Adrenal gland (tissue), 5 donors: ENCODE measurements around the gene HOXD8.

Experiments
- POLR2A ChIP-seq, 2 donors: fragments of 450-650 bp; IDR thresholded peaks; one replicate each; pipeline ENCODE4 v1.6.1; 2017; ENCODE audit warnings: antibody characterized with exemption in 2 of 2, mild to moderate bottlenecking in 2 of 2, moderate library complexity in 1 of 2
- TF ChIP-seq, protein P1 (sequence below), 6 experiments: fragments of 450-650 bp in 4 of 6; fragments of 200-600 bp in 2 of 6; sonication (generic) in 1 of 6; IDR thresholded peaks; 1 replicate in 5 of 6; 2 replicates in 1 of 6; pipeline versions ENCODE4 v1.5.1 to v1.8.0; 2016 to 2021; ENCODE audit warnings: antibody characterized with exemption in 6 of 6, mild to moderate bottlenecking in 2 of 6, moderate library complexity in 1 of 6
- donor health status: DM: no; HTN: no; CAD: no.

DNA sequence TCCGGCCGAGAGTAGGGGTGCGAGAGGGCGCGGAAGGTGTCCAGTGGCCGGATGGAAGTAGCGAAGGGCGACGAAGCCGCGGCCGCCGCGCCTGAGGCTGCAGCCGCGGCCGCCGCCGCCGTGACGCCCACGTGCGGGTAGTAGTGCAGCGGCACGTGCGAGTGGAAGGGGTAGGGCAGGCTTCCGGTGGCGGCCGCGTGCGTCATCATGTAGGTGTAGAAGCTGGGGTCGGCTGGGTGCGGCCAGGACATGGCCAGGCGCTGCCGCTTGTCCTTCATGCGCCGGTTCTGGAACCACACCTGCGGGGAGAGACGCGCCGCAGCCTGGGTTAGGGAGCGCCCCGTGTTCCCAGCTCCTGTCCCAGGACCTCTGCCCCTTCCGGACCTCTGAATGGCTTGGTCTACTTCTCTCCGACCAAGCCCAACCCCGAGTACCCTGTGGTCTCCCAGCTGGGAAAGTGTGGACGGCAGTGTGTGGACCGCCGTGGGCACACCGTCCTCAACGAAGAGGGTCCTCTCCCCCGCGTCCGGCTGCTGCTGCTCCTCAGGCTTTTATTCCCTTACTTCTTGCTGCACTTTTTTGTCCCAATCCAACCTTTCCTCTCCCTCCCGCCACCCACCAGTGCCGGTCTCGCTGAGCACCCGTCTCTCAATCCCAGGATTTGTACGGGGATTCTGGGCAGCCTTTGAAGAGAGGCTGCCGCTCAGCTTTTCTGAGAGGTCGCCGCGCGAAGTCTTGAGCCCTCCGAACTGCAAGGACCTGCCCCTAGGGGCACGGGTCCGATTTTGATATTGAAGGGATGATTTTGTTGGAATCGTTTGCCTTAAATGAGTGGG lies 48.7 kb upstream of the HOXD8 start:
- TF ChIP-seq, protein P1, sequence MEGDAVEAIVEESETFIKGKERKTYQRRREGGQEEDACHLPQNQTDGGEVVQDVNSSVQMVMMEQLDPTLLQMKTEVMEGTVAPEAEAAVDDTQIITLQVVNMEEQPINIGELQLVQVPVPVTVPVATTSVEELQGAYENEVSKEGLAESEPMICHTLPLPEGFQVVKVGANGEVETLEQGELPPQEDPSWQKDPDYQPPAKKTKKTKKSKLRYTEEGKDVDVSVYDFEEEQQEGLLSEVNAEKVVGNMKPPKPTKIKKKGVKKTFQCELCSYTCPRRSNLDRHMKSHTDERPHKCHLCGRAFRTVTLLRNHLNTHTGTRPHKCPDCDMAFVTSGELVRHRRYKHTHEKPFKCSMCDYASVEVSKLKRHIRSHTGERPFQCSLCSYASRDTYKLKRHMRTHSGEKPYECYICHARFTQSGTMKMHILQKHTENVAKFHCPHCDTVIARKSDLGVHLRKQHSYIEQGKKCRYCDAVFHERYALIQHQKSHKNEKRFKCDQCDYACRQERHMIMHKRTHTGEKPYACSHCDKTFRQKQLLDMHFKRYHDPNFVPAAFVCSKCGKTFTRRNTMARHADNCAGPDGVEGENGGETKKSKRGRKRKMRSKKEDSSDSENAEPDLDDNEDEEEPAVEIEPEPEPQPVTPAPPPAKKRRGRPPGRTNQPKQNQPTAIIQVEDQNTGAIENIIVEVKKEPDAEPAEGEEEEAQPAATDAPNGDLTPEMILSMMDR (IDR thresholded peaks at IDR 0.05) = no peak
- TF ChIP-seq POLR2A (IDR thresholded peaks at IDR 0.05) = no peak
